Measurements from ENCODE around the gene SNHG17.
"Not testable (repeated sequence)": the region's sequence is repeated elsewhere in the genome, so short reads cannot be mapped to it uniquely, and the experiment has no call there.

Gene SNHG17

DNA sequence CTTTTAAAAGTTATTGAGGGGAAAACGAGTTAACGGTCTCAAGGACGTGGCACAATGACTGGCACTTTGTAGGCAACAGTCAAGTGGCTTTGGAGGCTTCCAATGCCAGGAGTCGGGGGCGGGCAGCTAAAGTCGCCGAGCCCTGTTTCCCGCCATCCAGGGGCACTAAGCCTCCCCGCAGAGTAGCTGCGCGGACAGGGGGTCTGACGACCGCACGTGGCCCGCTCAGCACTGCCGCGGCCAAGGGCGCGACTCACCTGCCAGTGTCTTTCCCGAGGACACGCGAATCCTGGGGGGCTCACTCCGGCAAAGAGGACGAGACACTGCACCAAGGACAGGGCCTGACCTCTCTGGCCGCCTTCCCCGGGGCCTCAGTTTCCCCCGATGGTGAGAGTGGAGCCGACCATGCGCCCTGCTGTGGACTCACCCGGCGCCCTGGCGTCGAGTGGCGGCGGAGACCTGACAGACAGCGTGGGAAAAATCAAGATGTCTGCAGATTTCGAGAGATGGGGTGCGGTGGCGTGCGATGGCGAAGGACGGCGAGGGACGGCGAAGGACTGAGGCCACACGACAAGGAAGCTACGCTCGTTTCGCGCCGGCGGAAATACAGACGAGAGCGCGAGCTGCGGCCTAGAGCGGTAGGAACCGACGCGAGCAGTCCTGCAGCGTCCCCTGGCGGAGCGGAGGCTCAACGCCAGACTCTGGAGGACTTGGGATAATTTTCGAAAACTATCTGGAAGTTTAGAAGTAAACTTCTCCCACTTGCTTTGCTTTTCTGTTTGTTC lies at the start of gene SNHG17:
Gene SNHG17, minus strand, starts transcription at position 559 of the 785 bp plus-strand sequence.
- DNase-seq, result peak; percentile 79

DNA sequence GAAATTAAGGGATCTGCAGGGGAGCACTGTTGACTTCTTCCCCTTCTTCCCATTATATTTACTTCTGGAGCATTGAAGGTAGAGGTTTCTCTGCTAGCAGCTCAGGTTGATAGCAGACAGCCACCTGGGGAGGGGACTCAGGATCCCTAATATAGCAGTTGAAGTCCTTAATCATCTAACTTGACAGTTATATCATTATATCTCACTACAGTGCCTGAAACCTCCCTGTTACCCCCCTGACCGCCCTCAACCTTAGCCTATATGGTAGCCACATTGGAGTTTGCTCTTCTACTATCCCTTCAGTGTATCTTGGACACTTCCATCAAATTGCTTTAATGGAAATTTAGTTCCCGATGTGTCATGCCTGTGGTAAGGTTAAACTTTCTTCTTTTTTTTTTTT lies 44.5 kb upstream of the SNHG17 start:
- no peak for DNase-seq

DNA sequence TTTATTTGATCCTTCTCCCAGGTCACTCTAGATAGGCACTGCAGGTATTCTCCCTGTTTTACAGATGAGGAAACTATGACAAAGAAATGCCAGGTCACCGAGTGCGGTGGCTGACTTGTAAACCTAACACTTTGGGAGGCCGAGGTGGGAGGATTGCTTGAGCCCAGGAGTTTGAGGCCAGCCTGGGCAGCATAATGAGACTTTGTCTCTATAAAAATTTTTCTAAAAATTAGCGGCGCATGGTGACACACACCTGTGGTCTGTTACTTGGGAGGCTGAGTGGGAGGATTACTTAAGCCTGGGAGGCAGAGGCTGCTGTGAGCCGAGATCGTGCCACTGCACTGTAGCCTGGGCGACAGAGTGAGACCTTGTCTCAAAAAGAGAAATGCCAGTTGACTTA lies 42.6 kb upstream of the SNHG17 start:
- DNase-seq, result no peak

DNA sequence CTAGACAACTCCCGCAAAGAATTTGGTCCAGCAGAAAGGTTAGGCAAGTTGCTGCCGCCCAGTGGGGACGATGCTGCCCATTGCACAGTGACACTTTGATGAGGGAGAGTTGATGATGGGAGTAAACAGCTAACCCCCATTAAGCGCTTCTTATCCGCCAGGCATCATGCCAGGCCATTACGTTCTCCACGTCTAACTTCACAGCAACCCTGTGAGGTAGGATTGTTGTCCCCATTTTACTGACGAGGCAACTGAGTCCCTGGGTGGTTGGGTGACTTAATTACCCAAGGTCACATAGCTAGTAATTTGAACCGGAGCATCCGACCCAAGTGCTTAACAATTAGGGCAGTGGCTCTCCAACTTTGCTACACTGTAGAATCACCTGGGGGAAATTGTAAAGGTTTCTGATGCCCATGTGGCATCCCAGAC lies 38.3 kb upstream of the SNHG17 start:
- peak; percentile 15 for DNase-seq

DNA sequence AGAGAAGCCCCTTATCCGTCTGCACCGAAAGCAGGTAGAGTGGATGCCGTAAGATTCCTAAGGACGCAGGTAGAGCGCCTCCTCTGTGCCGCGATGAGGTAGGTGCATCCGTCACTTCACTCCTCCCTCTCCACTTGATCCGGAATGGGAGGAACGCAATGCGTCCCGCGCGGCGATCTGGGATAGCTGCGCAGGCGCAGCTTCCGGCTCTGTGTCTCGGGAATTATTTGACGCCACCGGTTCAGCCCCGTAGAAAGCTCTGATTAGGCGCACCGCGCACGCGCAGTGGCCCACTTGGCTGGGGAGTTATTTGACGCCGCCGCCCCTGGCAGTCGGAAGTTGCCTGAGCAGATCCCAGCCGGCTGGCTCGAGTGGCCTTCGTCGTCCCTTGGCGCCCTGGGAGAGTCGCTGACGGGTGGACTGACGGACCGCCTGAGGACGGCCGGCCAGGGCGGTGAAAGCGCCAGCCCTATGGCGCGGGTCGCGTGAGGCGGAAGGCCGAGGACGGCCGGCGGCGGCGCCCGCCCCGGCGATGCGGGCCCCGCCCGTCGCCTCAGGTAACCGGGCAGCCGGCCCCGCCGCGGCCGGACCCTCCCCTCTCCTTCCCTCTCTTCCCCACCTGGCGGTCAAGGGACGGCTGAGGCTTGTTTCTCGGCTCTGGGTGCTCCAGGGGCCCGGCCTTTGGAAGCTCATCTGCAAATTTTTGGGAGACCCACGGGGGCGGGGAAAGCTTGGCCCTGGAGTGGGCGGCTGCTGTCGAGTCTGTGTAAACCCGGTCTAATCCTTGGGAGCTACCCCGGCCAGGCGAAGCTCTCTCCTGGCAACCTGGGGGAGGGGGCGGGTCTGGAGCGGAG lies 37.6 kb upstream of the SNHG17 start, which contains the start of gene RALGAPB:
Gene RALGAPB, plus strand, starts transcription at position 331 of the 854 bp plus-strand sequence. CDS start 15,590 bp downstream, outside the sequence.
- DNase-seq, result peak; percentile 99

DNA sequence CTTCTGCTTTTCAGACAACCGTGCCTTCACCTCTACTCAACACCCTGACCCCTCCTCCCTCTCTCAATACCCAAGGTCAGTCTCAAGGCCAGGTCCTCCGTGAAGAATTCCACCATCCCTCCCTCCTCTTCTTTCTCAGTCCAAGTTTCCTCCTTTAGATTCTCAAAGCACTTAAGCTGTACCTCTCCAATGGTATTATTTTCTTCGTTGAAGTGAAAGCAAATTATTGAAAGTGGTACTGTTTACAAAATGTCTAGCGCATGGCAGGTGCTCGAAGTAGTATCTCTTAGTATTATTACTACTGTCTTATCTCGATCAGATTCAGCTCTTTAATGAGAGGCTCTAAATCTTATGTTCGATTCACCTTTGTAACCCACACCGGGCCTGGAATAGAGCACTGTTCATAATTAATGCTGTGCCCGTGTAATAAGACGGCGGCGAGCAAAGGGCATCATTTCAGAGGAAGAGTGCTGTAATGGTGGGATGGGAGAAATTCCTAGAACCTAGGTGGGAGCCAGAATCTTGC lies 36.9 kb upstream of the SNHG17 start:
- no peak for DNase-seq

DNA sequence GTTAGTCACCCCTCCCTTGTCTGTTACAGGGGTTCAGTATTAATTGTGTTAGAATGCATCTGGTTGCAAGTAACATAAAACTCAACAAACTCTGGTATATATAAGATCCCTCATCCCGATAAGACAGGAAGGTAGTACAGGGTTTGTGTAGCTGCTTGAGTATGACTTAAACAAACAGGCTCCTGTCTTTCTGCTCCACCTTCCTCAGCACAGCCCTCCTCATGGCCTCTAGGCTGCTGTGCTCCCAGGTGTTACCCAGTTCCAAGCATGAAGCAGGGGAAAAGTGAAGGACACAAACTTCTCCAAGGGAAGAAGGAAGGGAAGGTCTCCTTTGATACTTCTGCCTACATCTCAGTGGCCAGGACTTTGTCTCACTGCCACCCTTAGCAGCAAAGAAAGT lies 36.1 kb upstream of the SNHG17 start:
- DNase-seq, result no peak

DNA sequence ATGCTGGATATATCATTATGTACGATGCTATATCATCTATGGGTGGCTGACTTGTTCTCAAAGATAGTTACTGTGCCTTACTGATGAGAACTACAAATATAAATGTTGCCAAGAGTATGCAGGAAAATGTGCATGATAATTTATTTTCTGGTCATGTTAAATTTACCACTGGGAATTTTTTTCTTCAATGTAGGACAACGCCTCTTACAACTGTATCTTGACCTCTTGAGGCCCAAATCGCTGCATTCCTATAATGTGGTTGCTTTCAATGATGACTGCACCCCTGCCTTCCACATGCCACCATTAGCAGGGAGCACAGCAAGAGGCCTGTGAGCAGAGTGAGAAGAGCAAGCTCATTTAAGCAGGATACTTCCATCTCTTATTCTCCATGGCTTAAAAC lies 31.9 kb upstream of the SNHG17 start:
- no peak for DNase-seq

DNA sequence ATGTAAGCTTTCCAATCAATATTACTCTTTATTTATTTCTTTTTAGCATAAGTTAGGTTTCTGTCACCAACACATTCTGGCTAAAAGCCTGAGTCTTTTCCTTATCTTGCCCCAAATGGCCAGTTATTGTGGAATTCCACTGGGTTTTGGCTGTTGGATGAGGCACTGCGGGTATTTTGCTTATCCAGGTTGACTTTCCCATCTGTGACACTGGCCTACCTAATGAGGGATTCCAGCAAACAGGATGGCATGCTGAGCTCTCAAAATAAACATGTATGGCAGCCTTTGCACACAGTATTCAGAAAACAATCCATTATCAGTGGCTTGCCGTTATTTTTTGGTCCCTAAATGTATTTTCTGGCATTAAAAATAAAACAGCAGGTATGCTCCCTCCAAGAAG lies 31.0 kb upstream of the SNHG17 start:
- DNase-seq, result no peak

DNA sequence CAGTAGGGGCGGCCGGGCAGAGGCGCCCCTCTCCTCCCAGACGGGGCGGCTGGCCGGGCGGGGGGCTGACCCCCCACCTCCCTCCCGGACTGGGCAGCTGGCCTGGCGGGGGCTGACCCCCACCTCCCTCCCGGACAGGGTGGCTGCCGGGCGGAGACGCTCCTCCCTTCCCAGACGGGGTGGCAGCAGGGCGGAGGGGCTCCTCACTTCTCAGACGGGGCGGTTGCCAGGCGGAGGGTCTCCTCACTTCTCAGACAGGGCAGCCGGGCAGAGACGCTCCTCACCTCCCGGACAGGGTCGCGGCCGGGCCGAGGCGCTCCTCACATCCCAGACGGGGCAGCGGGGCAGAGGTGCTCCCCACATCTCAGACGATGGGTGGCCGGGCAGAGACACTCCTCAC lies 26.4 kb upstream of the SNHG17 start:
- DNase-seq, result not testable (repeated sequence)

DNA sequence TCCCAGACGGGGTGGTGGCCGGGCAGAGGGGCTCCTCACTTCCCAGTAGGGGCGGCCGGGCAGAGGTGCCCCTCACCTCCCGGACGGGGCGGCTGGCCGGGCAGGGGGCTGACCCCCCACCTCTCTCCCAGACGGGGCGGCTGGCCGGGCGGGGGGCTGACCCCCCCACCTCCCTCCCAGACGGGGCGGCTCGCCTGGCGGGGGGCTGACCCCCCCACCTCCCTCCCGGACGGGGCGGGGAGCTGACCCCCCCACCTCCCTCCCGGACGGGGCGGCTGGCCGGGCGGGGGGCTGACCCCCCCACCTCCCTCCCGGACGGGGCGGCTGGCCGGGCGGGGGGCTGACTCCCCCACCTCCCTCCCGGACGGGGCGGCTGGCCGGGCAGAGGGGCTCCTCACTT lies 26.0 kb upstream of the SNHG17 start:
- DNase-seq, result not testable (repeated sequence)

DNA sequence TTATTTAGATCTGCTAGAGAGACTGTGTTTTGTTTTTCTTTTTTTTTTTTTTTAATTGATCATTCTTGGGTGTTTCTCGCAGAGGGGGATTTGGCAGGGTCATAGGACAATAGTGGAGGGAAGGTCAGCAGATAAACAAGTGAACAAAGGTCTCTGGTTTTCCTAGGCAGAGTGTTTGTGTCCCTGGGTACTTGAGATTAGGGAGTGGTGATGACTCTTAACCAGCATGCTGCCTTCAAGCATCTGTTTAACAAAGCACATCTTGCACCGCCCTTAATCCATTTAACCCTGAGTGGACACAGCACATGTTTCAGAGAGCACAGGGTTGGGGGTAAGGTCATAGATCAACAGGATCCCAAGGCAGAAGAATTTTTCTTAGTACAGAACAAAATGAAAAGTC lies 25.5 kb upstream of the SNHG17 start:
- not testable (repeated sequence) for DNase-seq

DNA sequence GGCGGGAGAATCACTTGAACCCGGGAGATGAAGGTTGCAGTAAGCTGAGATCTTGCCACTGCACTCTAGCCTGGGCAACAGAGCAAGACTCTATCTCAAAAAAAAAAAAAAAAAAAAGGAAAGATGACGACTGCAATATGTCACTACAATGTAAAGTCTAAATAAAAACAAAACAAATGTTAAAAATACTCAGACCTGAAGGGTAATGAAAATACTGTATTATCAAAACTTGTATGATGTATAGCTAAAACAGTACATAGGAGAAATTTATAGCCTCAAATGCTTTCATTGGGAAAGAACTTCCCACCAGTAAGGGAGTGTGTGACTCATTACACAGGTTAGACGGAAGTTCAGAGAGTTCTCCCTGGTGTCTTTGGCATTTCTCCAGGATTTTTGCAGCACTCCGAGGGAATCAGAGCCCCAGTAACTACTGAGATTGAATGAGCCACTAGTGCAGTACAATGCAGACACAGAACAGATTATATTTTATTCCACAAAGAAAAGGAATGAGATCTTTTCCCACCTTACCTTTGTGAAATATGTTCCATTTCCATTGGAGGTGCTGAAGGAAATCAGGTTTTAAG lies 25.0 kb upstream of the SNHG17 start:
- no peak for DNase-seq

DNA sequence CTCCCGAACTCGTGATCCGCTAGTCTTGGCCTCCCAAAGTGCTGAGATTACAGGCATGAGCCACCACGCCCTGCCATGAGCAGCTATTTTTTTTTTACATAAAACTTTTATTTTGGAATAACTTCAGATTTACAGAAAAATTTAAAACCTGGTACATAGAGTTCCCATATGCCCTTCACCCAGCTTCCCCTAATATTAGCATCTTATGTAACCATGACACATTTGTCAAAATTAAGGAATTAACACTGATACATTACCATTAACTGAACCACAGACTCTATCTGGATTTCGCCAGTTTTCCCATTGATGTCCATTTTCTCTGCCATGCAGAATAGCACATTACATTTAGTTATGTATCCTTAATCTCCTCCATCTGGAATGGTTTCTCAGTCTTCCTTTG lies 23.2 kb upstream of the SNHG17 start:
- no peak for DNase-seq

DNA sequence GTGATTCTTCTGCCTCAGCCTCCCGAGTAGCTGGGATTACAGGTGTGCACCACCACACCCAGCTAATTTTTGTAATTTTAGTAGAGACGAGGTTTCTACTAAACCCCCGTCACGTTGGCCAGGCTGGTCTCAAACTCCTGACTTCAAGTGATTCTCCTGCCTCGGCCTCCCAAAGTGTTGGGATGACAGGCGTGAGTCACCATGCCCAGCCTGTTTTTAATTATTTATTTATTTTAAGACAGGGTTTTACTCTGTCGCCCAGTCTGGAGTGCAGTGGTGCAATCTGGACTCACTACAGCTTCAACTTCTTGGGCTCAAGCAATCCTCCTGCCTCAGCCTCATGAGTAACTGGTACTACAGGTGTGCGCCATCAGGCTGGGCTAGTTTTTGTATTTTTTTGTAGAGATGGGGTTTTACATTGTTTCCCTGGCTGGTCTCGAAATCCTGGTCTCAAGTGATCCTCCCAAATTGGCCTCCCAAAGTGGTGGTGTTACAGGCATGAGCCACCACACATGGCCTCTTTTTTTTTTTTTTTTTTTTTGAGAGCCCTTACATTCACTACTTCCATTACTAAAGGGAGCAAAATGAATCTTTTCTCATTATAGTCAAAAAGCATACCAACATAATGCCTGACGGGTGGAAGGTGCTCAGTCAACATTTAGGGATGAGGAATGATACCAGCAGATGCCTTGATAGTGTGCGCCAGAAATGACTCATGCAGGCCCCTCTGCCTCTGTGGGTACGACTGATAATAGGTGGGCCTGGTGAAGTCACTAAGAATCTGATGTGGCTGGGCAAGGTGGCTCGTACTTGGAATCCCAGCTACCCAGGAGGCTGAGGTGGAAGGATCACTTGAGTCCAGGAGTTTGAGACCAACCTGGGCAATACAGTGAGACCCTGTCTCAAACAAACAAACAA lies 19.7 kb upstream of the SNHG17 start:
- DNase-seq, result no peak

DNA sequence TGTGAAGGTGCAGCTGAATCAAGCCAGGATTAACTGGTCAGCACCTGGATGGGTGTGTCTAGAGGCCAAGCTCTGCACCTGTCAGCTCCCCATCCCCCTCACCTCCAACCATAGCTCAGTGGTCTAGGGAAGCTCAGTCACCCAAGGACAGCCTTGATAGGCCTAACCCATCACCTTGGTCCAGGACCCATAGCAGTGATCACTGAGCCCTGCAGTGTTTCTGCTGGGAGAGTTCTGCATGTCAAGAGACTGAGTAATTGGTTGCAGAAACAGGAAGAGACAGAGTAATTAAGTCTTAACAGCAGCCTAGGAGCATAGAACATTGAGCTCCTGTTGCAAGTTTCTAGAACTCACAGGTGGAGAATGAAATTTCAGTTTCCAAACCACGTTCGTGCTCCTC lies 18.8 kb upstream of the SNHG17 start:
- DNase-seq, result no peak

DNA sequence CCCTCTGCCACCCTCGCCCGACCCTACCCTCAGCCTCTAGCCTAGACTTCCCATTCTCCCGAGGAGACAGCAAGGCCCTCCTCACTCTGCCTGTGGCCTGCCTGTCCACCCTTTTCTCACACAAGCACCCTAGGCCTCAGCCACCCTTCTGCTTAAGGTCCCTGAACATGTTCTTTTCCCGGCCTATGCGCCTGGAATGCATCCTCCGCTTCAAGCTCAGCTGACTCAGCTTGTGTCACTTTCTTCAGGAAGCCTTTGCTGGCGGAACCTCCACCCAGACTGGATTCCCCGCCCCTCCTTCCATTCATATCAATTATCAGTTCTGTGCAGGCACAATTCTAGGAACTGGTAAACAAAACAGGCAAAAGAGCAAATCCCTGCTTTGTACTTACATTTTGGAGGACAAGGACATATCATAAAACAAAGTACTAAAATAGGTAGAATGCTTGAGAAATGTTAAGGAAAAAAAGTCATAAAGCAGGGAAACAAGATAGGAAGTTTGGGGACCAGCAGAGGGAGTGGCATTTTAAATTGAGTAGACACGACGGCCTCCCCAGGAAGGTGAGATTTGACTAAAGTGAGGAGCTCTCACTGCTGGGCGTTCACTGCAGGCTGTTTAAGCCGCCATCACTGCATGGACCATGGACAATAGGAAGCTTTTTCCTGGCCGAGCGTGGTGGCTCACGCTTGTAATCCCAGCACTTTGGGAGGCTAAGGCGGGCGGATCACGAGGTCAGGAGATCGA lies 17.9 kb upstream of the SNHG17 start:
- no peak for DNase-seq

DNA sequence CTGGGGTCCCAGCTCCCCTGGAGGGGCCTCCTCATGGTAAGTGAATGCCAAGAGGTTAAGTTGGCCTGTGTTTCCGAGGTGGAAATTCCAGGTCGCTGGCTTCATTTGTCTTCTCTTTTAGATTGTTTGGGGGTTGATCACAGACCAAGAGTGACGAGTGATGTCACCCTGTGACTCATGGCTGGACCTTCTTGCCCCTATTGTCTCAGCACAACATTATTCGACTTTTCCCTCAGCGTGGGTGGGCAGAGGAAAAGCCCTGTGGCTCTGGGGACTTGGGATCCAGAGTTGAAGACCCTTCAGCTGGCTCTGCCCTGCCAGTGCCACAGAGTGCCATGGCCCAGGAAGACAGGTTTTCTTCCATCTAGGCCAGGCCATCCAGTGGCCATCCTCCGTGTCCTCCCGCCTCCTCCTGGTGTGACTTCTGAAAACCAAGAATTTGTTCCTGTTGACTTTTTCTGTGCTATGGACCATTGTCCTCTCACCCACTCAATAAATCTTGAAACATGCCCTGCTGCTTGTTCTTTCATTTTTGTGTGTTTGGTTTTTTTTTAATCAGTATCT lies 15.4 kb upstream of the SNHG17 start:
- DNase-seq, result no peak

DNA sequence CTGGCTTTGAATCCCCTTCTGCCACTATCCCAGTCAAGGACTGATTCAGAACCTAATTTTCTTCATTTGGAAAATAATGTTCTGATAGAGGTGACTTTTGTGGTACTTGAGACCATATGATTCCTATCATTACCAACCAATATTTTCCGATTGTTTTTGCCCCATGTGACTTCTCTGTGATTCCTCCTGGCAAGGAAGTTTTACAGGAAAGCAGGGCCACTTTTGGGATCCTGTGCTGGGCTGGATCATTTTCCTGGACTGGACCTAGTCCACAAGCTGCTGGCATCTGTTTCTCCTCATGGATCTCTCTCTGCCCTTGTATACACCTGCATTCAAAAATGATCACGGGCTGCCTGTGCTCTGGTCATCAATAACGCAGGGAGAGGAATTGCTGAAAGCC lies 13.9 kb upstream of the SNHG17 start:
- DNase-seq, result no peak

DNA sequence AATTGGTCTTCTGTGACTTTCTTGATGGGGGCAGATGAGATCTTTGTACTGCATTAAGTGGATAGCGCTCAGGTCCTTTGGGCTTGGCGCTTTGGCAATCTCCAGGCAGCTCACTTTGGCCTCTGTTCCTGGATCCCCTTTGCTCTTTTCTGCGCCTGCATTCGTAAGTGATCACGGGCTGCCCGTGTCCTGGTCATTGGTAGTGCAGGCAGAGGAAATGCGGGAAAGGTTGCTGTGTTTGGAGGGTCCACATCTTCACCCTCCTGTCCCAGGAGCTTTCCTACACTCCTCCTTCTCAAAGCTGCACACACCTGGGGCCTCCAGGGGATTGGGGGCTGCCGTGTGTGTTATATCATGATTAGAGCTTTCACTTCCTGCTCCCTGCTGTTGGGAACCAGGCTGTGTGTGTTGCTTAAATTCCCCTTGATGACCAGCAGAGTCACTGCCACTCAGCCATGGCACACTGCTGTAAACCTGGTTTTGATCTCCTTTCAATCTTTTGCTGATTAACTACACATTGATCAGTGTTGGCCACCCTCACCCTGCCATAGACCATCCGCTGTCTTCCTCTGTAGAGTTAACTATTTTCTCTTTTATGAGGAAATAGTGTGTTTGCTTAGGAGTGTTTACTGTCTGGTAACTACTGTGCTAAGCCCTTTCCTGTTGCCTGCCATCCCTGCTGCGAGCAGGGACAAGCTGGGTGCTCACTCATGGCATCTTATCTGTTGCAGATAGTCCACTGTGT lies 13.0 kb upstream of the SNHG17 start:
- no peak for DNase-seq

All from NCI-H526 treated with DMSO at 0.1 percent for 48 hours (cell line).